HepG2 (cell line): ENCODE results near the gene TADA1. TPM values are rescaled to one million over a fixed set of nuclear protein-coding genes. Genes with fewer than 3 reads are reported as not detected.

Experiments used
- ARNTL ChIP-seq: sonication (generic); formaldehyde crosslinking; IDR thresholded peaks from 2 replicates; pipeline ENCODE4 v1.4.0; 2020; ENCODE audit warnings: mild to moderate bottlenecking, missing genetic modification reagents
- HNRNPH1 ChIP-seq: fragments of 200-400 bp; formaldehyde crosslinking; optimal IDR thresholded peaks from 2 replicates; pipeline ENCODE3; 2017; ENCODE audit warnings: mild to moderate bottlenecking, low read depth, low read length
- KAT2B ChIP-seq: fragments of 150-350 bp; IDR thresholded peaks from 2 replicates; pipeline ENCODE4 v1.6.1; 2014; ENCODE audit warnings: low read depth, low read length, borderline replicate concordance
- MBNL3 ChIP-seq: fragments of 250-450 bp; sonication (Bioruptor Pico); conservative IDR thresholded peaks from 2 replicates; pipeline ENCODE4 v1.8.0; 2022; ENCODE audit warnings: mild to moderate bottlenecking, inconsistent platforms
- SOX13 ChIP-seq, 3 experiments: fragments of 450-650 bp in 1 of 3; sonication (generic) in 1 of 3; formaldehyde crosslinking in 1 of 3; IDR thresholded peaks in 2 of 3; conservative IDR thresholded peaks in 1 of 3; 2 replicates each; pipeline versions ENCODE4 v1.5.0 to v1.6.1; 2016 to 2020; ENCODE audit warnings: antibody characterized with exemption in 1 of 3, mild to moderate bottlenecking in 1 of 3, missing compliant biosample characterization in 1 of 3, missing genetic modification reagents in 1 of 3, moderate library complexity in 1 of 3
- THAP9 ChIP-seq: sonication (generic); formaldehyde crosslinking; IDR thresholded peaks from 2 replicates; pipeline ENCODE4; 2020; ENCODE audit warnings: missing genetic modification reagents, mild to moderate bottlenecking, borderline replicate concordance
- TRIM22 ChIP-seq: fragments of 450-650 bp; IDR thresholded peaks from 2 replicates; pipeline ENCODE4 v1.6.1; 2017
- ZC3H13 ChIP-seq: sonication (generic); formaldehyde crosslinking; IDR thresholded peaks from 2 replicates; pipeline ENCODE4 v1.8.1; 2023; ENCODE audit warnings: mild to moderate bottlenecking, missing genetic modification reagents, moderate library complexity
- ZNF160 ChIP-seq: sonication (generic); formaldehyde crosslinking; IDR thresholded peaks from 2 replicates; pipeline ENCODE4 v1.8.0; 2022; ENCODE audit warnings: mild to moderate bottlenecking, inconsistent platforms, missing genetic modification reagents
- ZNF350 ChIP-seq: sonication (generic); formaldehyde crosslinking; IDR thresholded peaks from 2 replicates; pipeline ENCODE4 v1.4.0; 2020; ENCODE audit warnings: mild to moderate bottlenecking, low read depth, missing genetic modification reagents, borderline replicate concordance
- ZNF709 ChIP-seq: sonication (generic); formaldehyde crosslinking; IDR thresholded peaks from 2 replicates; pipeline ENCODE4 v1.5.0; 2020; ENCODE audit warnings: mild to moderate bottlenecking, missing genetic modification reagents
- ZNF713 ChIP-seq: sonication (generic); formaldehyde crosslinking; IDR thresholded peaks from 2 replicates; pipeline ENCODE4 v1.4.0; 2020; ENCODE audit warnings: mild to moderate bottlenecking, missing genetic modification reagents
- polyA plus RNA-seq, 8 experiments: library from polyadenylated mRNA; depleted of rRNA in 3 of 8; stranded (reverse) in 7 of 8; unstranded in 1 of 8; fragments of >200 nt; fragmentation: Illumina TruSeq in 4 of 8; extraction: Trizol in 4 of 8; gene quantifications; 2 replicates each; pipeline versions ENCODE4 v1.2.1 to v1.2.3, GENCODE V29; 2011 to 2016; ENCODE audit warnings: low read depth in 4 of 8, missing spikeins in 1 of 8, mixed read lengths in 1 of 8; ENCODE audit not compliant: insufficient read depth in 1 of 8
- total RNA-seq, 5 experiments: library from RNA; depleted of rRNA; stranded (reverse); fragments of >200 nt; fragmentation: Illumina TruSeq; extraction: Trizol; gene quantifications; 2 replicates each; pipeline ENCODE4 v1.2.3, GENCODE V29; 2016; ENCODE audit warnings: low read depth in 1 of 5
- TF ChIP-seq, protein P1 (sequence below), 2 experiments: fragments of 450-650 bp in 1 of 2; sonication (generic) in 1 of 2; formaldehyde crosslinking; IDR thresholded peaks; 2 replicates each; pipeline versions ENCODE4 v1.5.0 to v1.8.0; 2020 to 2022; ENCODE audit warnings: mild to moderate bottlenecking in 1 of 2, missing genetic modification reagents in 1 of 2
- TF ChIP-seq, protein P2 (sequence below): sonication (generic); formaldehyde crosslinking; IDR thresholded peaks from 2 replicates; pipeline ENCODE4 v1.5.0; 2020; ENCODE audit warnings: mild to moderate bottlenecking, missing genetic modification reagents, borderline replicate concordance

TADA1 gene
- total and polyA plus RNA-seq, 2 of the 13 experiments (the other 11 are each of a cell fraction or from before 2014, with no cell fraction given) = 28.3 to 29.1 TPM

GRCh38 chr1:166838766-166839599, 37.1 kb downstream of the TADA1 start, which contains the start of gene POGK (continued):
- TF ChIP-seq, protein P1, sequence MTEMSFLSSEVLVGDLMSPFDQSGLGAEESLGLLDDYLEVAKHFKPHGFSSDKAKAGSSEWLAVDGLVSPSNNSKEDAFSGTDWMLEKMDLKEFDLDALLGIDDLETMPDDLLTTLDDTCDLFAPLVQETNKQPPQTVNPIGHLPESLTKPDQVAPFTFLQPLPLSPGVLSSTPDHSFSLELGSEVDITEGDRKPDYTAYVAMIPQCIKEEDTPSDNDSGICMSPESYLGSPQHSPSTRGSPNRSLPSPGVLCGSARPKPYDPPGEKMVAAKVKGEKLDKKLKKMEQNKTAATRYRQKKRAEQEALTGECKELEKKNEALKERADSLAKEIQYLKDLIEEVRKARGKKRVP (CRISPR knock-in tag; IDR thresholded peaks at IDR 0.05) = peak in 1 of 2 experiments; percentile 48; a peak in 1 of 4 replicates
- no peak for TF ChIP-seq SOX13 (IDR thresholded peaks at IDR 0.05)
- TF ChIP-seq SOX13 (CRISPR knock-in tag; conservative IDR thresholded peaks at IDR 0.05 in 1 of 2, IDR thresholded peaks at IDR 0.05 in 1 of 2) = no peak; a peak in 2 of 4 replicates
- no peak for TF ChIP-seq HNRNPH1
- TF ChIP-seq ARNTL (CRISPR knock-in tag) = peak; percentile 63; the same call in 1 of the 2 replicates
- peak; percentile 74 for TF ChIP-seq ZNF350 (CRISPR knock-in tag)
- no peak for TF ChIP-seq KAT2B
- TF ChIP-seq ZNF713 (CRISPR knock-in tag) = no peak
- no peak for TF ChIP-seq MBNL3 (CRISPR knock-in tag)
- peak; percentile 75 for TF ChIP-seq ZNF160 (CRISPR knock-in tag)
- no peak for TF ChIP-seq TRIM22
- TF ChIP-seq, protein P2, sequence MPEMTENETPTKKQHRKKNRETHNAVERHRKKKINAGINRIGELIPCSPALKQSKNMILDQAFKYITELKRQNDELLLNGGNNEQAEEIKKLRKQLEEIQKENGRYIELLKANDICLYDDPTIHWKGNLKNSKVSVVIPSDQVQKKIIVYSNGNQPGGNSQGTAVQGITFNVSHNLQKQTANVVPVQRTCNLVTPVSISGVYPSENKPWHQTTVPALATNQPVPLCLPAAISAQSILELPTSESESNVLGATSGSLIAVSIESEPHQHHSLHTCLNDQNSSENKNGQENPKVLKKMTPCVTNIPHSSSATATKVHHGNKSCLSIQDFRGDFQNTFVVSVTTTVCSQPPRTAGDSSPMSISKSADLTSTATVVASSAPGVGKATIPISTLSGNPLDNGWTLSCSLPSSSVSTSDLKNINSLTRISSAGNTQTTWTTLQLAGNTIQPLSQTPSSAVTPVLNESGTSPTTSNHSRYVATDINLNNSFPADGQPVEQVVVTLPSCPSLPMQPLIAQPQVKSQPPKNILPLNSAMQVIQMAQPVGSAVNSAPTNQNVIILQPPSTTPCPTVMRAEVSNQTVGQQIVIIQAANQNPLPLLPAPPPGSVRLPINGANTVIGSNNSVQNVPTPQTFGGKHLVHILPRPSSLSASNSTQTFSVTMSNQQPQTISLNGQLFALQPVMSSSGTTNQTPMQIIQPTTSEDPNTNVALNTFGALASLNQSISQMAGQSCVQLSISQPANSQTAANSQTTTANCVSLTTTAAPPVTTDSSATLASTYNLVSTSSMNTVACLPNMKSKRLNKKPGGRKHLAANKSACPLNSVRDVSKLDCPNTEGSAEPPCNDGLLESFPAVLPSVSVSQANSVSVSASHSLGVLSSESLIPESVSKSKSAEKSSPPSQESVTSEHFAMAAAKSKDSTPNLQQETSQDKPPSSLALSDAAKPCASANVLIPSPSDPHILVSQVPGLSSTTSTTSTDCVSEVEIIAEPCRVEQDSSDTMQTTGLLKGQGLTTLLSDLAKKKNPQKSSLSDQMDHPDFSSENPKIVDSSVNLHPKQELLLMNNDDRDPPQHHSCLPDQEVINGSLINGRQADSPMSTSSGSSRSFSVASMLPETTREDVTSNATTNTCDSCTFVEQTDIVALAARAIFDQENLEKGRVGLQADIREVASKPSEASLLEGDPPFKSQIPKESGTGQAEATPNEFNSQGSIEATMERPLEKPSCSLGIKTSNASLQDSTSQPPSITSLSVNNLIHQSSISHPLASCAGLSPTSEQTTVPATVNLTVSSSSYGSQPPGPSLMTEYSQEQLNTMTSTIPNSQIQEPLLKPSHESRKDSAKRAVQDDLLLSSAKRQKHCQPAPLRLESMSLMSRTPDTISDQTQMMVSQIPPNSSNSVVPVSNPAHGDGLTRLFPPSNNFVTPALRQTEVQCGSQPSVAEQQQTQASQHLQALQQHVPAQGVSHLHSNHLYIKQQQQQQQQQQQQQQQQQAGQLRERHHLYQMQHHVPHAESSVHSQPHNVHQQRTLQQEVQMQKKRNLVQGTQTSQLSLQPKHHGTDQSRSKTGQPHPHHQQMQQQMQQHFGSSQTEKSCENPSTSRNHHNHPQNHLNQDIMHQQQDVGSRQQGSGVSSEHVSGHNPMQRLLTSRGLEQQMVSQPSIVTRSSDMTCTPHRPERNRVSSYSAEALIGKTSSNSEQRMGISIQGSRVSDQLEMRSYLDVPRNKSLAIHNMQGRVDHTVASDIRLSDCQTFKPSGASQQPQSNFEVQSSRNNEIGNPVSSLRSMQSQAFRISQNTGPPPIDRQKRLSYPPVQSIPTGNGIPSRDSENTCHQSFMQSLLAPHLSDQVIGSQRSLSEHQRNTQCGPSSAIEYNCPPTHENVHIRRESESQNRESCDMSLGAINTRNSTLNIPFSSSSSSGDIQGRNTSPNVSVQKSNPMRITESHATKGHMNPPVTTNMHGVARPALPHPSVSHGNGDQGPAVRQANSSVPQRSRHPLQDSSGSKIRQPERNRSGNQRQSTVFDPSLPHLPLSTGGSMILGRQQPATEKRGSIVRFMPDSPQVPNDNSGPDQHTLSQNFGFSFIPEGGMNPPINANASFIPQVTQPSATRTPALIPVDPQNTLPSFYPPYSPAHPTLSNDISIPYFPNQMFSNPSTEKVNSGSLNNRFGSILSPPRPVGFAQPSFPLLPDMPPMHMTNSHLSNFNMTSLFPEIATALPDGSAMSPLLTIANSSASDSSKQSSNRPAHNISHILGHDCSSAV = no peak
- peak; percentile 42; the same call in 1 of the 2 replicates for TF ChIP-seq THAP9 (CRISPR knock-in tag)
- TF ChIP-seq ZC3H13 (CRISPR knock-in tag) = peak; percentile 77
- peak; percentile 95; the same call in 1 of the 2 replicates for TF ChIP-seq ZNF709 (CRISPR knock-in tag)
